GM18873 (cell line): ENCODE results near the gene RBL2.
"Not testable (repeated sequence)": the region's sequence is repeated elsewhere in the genome, so short reads cannot be mapped to it uniquely, and the experiment has no call there.

Experiments
- ATAC-seq: cut with Tn5 transposase; IDR thresholded peaks from one replicate; pipeline ENCODE4 v1.9.1; 2021; ENCODE audit warnings: mild to moderate bottlenecking, moderate library complexity, moderate number of reproducible peaks; ENCODE audit not compliant: unreplicated experiment, low FRiP score

RBL2 gene

DNA sequence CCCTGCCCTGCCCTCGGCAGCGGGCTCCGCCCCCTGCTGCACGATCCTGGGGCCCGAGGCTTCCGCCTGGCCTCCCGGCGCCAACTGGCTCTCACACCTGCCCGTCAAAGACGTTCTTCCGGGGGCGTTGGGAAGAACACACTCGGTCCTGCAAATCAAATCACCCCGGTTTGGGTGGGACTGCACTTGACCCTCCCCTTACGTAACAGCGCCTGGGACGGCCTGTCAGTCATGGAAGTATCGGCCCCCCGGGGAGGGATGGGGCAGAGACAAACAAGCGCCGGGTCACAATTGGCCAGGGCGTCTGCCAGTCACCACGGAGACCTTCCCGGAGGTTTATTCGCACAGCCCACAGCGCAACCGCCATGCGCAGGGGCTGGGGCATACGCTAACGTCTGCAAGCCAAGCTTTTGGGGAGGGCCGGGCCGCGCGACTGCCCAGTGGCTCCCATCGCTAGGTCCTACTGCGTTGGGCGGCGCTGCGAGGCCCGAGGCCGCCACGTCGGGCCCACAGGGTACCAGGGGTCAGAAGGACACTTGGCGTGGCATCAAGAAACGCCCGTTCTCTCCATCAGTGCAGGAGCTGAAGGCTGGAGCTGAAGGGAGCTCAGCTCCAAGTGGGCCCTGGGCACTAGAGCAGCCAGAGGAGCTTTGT lies 69.1 kb downstream of the RBL2 start:
- peak; percentile 97 for ATAC-seq

DNA sequence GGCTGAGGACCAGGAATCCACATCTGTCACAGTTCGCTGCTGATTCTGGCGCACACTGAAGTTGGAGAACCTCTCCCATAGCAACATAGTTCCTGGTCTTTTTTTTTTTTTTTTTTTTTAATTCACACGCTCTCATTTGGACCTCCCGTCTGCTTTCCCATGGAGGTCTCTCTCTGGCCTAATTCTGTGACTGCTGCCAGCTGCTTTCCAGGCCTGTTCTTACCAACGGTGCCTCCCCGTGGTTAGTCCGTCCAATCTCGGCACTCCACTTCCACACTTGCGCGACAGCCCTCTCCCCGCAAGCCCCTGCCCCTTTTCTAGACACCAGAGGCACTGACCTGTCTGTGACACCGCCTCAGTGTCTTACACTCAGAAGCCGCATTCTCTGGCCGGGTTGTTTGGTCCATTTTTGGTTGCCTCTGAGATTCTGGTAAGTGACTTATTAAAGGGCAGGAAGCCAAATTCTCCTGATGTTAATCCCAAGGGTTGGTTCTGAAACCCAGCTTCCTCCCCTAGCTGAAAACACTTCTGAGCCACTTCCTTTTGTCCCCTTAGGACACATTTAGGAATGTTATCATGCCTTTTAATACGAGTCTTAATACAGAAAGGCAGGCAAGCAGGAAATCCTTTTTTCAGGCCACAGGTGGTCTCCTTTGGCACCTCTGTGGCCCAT lies 69.9 kb downstream of the RBL2 start:
- no peak for ATAC-seq

DNA sequence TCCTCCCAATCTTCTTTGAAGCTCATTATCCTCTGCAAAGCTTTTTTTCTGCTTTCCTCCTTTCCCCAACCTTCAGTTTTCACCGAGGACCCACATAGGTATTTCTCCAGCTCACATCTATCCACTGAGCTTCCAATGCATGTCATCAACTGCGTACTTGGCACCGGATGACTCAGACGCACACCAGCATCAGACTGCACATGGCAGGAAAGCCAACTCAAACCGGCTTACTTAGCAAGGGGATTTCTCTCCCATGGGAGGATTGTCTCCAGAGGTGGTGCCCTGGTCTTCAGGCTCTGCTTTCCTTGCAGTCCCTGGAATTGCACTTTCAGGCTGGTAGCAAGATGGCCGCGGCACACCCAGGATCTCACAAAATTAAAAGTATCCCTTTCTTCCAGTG lies 70.4 kb downstream of the RBL2 start:
- no peak for ATAC-seq

DNA sequence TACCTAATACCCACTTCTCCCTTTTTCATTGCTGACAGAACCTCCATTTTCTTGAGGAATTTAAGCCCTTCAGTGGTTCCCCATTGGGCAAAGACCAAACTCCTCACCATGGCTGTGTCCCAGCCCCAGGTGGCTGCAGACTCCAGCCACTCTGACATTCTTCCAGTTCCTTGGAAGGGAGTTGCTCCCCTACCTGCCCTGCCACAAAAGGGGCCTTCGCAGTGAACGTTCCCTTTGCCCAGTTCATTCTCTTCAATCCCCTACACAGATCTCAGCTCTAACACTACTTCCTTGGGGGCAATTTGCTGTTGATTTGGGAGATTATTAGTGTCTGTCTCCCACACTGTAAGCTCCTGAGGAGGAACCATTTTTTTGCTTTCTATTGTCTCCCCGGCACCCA lies 72.0 kb downstream of the RBL2 start:
- no peak for ATAC-seq

DNA sequence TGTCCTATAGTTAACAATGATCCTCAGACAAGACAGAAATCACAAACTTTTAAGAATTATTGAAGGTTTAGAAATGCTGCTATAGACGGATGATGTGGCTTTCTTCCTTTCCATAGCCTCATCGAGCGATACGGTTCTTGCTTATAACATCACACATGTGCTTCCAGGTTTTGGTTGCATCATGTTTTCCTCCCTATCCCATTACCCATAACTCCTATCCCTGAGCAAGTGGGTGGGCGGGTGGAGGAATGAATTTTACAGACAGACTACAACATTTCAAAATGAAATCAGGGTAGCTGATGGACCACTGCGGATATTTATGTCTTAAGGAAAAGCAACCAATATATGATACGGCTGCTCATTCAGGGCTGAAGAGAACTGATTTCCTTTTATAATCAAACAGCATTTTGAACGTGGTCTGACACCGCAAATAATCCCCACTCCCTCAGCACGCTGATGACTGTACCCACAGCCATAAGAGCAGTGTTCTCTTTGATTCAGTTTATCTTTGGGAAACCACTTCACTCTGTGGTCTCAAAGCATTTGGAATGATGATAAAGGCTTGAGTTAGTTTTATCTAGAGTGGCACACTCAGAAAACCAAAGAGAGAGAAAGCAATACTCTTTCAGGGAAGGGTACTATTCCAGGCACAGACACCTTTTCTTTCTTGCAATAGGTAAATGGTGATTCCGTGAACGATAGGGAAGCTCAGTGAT lies 73.4 kb downstream of the RBL2 start:
- ATAC-seq, result no peak

DNA sequence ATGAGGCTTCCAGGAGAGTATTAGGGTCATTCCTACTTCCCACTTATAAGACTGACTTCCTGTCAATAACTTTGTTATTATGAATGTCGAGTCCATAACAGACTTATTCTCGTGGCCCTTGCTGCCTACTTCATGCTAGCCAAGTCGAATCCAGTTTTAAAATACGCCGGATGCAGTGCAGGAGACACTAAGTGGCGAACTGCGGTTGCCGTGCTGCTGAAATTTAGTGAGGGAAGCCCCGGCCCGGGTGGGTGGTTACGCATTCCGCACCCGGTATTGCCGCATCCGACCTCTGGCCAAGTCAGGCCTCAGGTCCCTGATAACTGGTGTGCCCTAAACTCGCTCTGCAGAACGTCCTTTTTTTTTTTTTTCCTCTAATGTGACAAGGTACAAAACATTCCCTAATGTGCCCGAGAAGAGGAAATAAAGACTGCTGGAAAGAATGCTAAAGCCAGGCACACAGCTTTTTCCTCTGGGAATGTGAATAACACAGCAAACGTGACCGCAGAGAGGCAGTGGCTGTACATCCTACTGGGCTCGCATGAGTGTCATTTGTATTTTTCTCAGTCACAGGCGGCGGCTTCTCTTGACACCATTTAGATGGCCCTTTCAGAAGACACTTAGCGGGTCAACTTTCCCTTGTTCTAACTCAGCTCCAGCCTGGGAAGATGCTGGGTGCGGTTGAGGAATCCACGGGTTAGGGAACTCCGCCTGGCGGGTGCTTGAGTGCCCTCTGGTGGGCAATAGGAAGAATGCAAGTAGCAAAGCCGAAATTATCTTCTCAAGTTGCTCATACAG lies 75.8 kb downstream of the RBL2 start:
- ATAC-seq, result no peak

DNA sequence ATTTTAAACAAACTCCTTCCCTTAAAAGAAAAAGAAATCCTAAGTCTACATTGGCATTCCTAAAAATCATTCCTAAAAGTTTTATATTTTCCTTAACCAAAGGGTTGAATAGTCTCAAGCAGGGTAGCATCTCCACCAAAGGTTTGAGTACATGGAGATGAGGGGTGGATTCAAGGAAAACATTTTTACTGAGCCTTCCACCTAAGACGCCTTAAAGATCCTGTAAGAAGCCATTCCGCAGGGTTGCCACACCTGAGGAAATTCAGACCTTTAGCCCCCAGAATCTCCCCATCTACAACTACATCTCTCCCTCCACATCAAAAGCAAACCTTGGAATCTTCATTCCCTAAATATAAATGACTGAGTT lies 76.4 kb downstream of the RBL2 start:
- ATAC-seq, result no peak

DNA sequence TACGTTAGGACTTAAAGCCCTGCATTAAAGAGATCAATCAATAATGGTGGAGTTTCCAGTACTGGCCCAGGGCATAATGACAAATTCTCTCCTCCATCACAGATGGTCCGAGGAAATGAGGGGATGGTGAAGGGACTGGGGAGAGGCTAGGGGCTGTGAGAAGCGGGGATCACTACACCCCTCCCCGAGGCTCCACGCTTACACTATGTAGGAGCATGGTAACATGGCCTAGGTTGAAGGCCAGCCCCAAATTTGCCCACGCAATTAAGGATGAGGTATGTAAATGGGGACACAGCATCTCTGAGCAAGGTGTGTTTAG lies 76.8 kb downstream of the RBL2 start:
- ATAC-seq, result no peak

DNA sequence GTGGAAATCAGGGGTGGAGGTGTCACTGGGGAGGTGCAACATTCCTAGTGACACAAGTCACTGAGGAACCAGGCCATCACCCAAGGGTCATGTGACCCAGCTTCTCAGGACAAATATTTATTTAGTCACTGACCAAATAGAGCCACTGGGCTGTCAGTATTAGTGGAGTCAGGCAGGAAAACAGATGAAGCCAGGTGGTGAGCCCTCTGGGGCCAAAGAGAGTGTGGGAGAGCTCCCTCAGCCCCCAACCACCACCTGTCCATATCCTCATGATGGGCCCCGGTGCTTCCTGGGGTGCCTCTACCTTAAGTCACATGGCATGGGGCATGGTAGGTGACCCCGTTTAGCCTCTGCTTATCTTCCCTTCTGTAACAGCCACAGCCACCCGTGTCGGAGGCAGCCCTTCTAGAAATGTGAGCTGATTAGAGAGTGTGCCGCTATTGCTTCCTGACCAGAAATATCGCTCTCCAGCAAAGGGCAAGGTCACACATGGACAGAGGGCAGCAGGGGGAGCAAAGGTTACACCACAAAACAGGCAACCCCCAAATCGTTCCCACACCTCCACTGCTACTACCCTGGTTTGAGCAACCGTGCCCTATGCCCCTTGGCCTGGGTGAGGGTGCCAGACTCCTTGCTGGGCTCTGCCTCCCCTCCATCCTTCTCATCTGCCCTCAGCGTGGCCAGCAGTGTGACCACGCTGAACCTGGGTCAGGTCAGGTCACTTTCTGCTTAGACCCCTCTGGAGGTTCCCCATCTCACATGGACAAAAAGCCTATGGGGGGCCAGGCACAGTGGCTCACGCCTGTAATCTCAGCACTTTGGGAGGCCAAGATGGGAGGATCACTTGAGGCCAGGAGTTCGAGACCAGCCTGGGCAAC lies 77.4 kb downstream of the RBL2 start:
- no peak for ATAC-seq

DNA sequence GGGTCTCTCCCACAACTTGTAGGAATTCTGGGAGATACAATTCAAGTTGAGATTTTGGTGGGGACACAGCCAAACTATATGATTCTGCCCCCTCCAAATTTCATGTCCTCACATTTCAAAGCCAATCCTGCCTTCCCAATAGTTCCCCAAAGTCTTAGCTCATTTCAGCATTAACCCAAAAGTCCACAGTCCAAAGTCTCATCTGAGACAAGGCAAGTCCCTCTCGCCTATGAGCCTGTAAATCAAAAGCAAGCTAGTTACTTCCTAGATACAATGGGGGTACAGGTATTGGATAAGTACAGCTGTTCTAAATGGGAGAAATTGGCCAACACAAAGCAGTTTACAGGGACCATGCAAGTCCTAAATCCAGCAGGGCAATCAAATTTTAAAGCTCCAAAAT lies 78.5 kb downstream of the RBL2 start:
- not testable (repeated sequence) for ATAC-seq

DNA sequence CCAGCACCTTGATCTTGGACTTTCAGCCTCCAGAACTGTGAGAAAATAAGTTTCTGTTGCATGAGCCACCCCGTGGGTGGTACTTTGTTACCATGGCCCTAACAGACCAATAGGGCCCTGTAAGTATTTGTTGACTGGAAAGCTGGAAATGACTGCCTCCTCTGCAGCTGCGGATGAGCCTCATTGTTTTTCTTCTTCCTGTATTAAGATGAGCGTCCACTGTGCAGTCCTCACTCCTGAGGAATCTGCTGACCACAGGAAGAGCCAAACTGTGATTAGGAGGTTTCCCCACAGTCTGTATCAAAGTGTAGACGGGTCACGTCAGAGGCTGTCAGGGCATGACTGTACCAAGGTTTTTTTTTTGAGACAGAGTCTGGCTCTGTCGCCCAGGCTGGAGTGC lies 81.0 kb downstream of the RBL2 start:
- no peak for ATAC-seq

DNA sequence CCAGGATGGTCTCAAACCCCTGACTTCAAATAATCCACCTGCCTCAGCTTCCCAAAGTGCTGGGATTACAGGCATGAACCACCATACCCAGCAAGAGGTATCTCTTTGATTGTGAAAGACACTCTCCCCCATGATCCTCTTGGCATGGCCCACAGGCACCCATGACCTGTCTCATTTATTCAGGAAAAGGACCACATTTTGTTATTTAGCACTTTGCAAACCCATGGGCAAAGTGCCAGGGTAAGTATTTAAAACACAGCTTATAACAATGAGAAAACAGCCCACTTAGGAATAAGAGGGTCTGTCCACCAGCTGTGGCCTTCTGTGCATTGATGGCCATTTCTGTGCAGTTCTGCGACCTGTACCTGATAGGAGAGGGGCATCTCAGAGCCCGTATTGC lies 81.5 kb downstream of the RBL2 start:
- no peak for ATAC-seq

DNA sequence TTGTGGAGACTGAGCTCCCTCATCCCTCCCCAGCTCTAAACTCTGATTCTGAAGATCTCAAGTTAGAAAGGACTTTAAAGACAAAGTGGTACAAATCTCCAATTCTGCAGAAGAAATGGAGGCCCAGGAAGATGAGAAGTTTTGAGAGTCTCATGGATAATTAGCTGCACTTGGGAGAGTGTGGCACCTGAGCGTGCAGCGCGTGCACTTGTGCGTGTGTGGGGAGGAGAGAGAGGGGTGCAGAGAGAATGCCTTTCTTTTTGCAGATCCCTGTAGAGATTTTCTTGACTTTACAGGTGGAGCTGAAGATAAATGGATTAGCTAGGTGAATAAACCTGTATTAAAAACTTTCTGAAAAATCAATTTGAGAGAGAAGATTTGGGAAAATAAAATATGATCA lies 83.6 kb downstream of the RBL2 start:
- no peak for ATAC-seq

DNA sequence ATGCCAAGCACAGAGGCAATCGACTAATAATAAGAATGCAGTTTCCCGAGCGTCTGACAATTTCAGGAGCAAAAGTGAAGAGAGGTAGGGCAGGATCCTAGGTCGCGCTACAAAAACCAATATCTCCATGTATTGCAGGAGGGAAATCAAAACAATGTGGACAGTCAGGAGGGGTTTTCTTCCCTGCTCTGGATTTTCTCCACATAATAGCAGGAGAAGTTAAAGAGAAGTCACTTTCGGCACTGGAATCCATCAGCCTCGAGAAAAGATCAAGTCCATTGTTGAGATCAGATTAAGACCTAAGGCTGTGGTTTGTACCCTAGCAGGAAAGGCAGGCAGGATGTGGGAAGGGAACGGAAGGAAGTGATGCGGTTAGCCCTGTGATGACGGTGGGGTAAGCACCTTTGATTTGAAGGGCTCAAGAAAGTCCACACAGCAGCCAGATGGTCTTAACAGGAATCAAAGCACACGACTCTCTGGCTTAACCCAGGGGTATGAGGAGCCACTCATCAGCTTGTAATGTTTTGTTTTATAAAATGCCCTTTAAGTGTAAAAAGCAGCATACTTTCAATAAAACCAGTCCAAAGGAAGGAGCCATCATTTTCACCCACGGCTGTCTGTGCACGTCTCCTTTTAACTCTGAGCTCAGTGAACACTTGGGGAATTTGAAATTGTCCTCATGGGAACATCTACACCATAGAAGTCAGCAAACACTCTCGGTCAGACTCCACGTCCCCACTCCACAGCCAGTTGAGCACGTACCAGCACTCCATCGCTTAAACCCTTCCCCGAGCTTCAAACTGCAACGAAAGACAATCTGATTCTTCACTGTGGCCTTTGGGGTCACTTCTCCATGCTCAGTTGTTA lies 84.5 kb downstream of the RBL2 start:
- peak; percentile 98 for ATAC-seq

DNA sequence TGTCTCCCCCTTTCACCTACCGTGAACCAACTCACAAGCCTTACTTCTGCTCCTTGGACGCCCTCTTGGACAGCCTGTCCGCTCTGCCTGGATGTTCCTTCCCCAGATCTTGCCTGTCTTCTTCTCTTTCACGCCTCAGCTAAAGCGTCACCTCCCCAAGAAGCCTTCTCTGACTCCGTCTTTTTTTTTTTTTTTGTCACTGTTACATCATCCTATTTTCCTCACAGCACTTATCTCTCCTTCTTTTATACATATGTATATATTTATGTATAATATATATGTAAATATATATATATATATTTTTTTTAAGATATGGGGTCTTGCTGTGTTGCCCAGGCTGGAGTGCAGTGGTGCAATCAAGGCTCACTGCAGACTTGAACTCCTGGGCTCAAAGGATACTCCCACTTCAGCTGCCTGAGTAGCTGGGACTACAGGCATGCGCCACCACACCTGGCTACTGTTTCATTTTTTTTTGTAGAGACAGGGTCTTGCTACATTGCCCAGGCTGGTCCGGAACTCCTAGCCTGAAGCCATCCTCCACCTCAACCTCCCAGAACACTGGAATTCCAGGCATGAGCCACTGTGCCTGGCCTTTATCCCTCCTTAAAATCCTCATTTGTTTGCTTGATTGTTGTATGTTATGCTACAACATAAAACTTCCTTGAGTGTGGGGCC lies 85.3 kb downstream of the RBL2 start:
- ATAC-seq, result no peak

DNA sequence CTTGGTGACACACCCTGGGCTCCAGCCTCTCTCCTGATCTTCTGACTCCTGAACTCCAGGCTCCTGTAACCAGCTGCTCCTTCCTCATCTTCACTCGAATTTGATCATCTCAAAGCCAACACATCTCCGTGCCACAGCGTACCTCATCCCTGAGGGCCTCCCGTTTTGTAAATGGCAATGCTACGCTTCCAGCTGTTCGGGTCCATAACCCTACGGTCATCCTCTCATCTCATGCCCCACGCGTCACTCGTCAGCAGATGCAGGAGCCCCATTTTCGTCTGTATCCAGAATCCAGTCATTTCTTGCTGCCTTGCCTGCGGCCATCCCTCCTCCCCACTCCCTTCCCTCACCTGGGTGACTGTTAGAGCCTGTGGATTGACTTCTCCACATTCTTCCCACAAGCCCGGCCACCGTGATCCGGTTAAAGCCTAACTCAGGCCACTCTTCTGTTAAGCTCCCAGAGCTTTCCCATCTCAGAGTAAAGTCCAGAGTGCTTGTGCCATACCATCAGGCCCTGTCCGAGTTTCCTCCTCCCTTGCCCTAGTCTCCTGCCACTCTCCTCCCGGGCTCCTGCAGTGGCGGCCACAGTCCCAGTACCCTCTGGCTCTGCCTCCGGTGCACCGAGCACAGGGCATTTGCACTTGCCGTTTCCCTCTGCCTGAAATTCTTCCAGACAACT lies 89.0 kb downstream of the RBL2 start:
- no peak for ATAC-seq

DNA sequence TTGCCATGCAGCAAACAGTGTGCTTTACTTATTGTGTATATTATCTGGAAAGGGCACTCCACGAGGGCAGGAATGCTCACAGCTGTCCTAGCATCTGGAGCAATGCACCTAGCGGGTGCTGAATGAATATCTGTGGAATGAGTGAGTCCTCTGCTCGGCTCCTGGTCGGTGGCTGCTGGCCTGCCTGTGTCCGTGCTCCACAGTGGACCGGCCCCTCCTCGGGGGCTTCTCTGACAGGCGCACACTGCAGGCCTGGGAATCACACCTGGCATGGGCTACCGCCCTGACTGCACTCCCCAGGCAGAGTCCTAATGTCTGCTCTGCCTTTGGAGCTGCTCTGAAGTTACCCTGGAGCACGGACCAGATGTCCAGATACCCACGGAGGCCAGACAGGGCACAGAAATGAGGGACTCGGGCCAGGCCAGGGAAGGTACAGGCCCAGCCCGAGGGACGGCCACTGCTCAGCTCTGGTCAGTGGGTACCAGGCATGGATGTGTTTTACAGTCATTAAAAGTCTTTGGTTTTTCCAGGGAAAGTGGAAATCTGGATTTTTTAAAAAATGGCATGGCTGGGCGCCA lies 89.8 kb downstream of the RBL2 start:
- no peak for ATAC-seq

DNA sequence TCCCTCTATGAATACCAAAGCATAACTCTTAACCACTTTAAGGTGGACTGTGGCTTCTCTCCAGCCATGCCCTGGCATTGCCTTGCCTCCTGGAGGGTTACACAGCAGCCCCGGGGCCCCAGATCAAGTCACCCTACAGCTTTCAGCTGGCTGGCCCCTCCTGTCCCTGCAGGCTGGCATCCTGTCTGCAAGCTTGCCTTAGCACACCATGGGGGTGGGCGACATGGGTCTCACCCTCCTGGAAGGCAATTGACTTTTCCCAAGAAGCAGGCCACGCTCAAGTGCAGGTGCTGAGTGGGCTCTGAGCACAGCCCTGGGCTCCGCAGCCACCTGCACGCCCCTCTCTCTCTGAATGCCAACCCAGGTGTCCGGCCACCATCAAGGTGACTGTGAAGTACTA lies 94.5 kb downstream of the RBL2 start:
- ATAC-seq, result no peak
